ENCODE results near the gene CDH4.

CDH4 gene

GRCh38 chr20:61887596-61888093 is 635.6 kb downstream of the CDH4 start:
- H2AFZ ChIP-seq (ENCODE audit: low read depth, low read length): no peak overlapping the region
- H3K36me3 ChIP-seq (ENCODE audit: insufficient read depth, low read length): no peaks in the 10 kb centered on the region
- H3K27me3 ChIP-seq (ENCODE audit: insufficient read depth, low read length, poor library complexity): no peaks in the 10 kb centered on the region
- no peaks in the 10 kb centered on the region for H3K79me2 ChIP-seq (ENCODE audit: insufficient read depth, low read length)
- no peak for DNase-seq
- no peaks in the 10 kb centered on the region for H3K9me3 ChIP-seq (ENCODE audit: insufficient read depth, low read length, severe bottlenecking)
- no peak for ATAC-seq (ENCODE audit: insufficient read depth, low read depth)
- H3K9ac ChIP-seq (ENCODE audit: low read depth, low read length): no peak overlapping the region
- no peak overlapping the region for H3K27ac ChIP-seq (ENCODE audit: low read length)
- peaks cover 7% of the 10 kb centered on the region for H4K20me1 ChIP-seq (ENCODE audit: insufficient read depth, low read length)
- H3K4me1 ChIP-seq (ENCODE audit: insufficient read depth, low read length): peaks cover 8% of the 10 kb centered on the region
- TF ChIP-seq EZH2 (IDR thresholded peaks at IDR 0.05; ENCODE audit: borderline replicate concordance, low read depth, low read length, severe bottlenecking) (no peak), CTCF (IDR thresholded peaks at IDR 0.05; ENCODE audit: borderline replicate concordance, extremely low read depth, low read length, poor library complexity, severe bottlenecking) (no peak)
- no peak overlapping the region for H3K4me2 ChIP-seq (ENCODE audit: insufficient read depth, low read length)
- H3K4me3 ChIP-seq (ENCODE audit: low read depth in 1 of 2, low read length in 2 of 2): no peak overlapping the region

GRCh38 chr20:61888101-61888865 is 636.2 kb downstream of the CDH4 start:
- DNase-seq (no peak), ATAC-seq (ENCODE audit: insufficient read depth, low read depth) (no peak)
- Histone ChIP-seq H3K27me3 (ENCODE audit: insufficient read depth, low read length, poor library complexity) (no peaks in the 10 kb centered on the region), H3K27ac (ENCODE audit: low read length) (no peak overlapping the region), H3K4me1 (ENCODE audit: insufficient read depth, low read length) (peaks cover 8% of the 10 kb centered on the region), H3K9me3 (ENCODE audit: insufficient read depth, low read length, severe bottlenecking) (no peaks in the 10 kb centered on the region), H3K9ac (ENCODE audit: low read depth, low read length) (no peak overlapping the region), H3K36me3 (ENCODE audit: insufficient read depth, low read length) (no peaks in the 10 kb centered on the region), H4K20me1 (ENCODE audit: insufficient read depth, low read length) (peaks cover 5% of the 10 kb centered on the region), H3K79me2 (ENCODE audit: insufficient read depth, low read length) (no peaks in the 10 kb centered on the region), H3K4me3 (ENCODE audit: low read depth in 1 of 2, low read length in 2 of 2) (no peak overlapping the region), H3K4me2 (ENCODE audit: insufficient read depth, low read length) (no peak overlapping the region), H2AFZ (ENCODE audit: low read depth, low read length) (no peak overlapping the region)
- TF ChIP-seq EZH2 (IDR thresholded peaks at IDR 0.05; ENCODE audit: borderline replicate concordance, low read depth, low read length, severe bottlenecking) (no peak), CTCF (IDR thresholded peaks at IDR 0.05; ENCODE audit: borderline replicate concordance, extremely low read depth, low read length, poor library complexity, severe bottlenecking) (no peak)

GRCh38 chr20:61889659-61890058 is 637.6 kb downstream of the CDH4 start:
- no peaks in the 10 kb centered on the region for H3K79me2 ChIP-seq (ENCODE audit: insufficient read depth, low read length)
- ATAC-seq (ENCODE audit: insufficient read depth, low read depth): no peak
- 0 out of 2 replicates have a peak, but pooled peaks cover 4% of the 10 kb centered on the region for H4K20me1 ChIP-seq (ENCODE audit: insufficient read depth, low read length)
- no peak overlapping the region for H3K27ac ChIP-seq (ENCODE audit: low read length)
- H3K4me3 ChIP-seq (ENCODE audit: low read depth in 1 of 2, low read length in 2 of 2): no peak overlapping the region
- no peaks in the 10 kb centered on the region for H3K36me3 ChIP-seq (ENCODE audit: insufficient read depth, low read length)
- H3K27me3 ChIP-seq (ENCODE audit: insufficient read depth, low read length, poor library complexity): no peaks in the 10 kb centered on the region
- no peaks in the 10 kb centered on the region for H3K9me3 ChIP-seq (ENCODE audit: insufficient read depth, low read length, severe bottlenecking)
- DNase-seq: no peak
- H3K4me2 ChIP-seq (ENCODE audit: insufficient read depth, low read length): no peak overlapping the region
- H3K4me1 ChIP-seq (ENCODE audit: insufficient read depth, low read length): peaks cover 8% of the 10 kb centered on the region
- H2AFZ ChIP-seq (ENCODE audit: low read depth, low read length): no peak overlapping the region
- H3K9ac ChIP-seq (ENCODE audit: low read depth, low read length): no peak overlapping the region
- TF ChIP-seq CTCF (IDR thresholded peaks at IDR 0.05; ENCODE audit: borderline replicate concordance, extremely low read depth, low read length, poor library complexity, severe bottlenecking): no peak
- no peak for TF ChIP-seq EZH2 (IDR thresholded peaks at IDR 0.05; ENCODE audit: borderline replicate concordance, low read depth, low read length, severe bottlenecking)
